Limb (tissue), 2 donors: ENCODE results near the gene TTC4.

ENCODE experiments used
- DNase-seq, 2 donors: peaks; one replicate each; pipeline ENCODE4 v3.0.0-alpha.2; 2016; ENCODE audit errors: extremely low spot score in 2 of 2

TTC4 gene

DNA sequence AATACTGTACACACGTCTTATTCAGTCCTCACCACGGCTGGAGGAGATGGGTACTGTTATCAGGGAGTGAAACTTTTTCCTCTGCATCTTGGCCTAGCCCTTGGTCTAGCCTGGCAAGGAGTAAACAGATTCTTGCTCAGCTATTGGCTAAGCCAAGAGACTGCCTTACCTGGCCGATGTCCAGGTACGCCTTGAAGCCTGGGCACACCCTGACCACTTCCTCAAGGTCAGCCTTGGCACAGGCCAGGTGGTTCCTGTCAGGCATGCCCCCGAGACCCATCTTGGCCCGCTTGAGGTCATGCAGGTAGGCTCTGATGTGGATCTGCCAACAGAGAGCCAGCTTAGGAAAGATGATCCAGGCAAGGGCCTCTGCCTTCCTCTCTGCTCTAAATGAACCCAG lies 66.5 kb downstream of the TTC4 start:
- DNase-seq: no peak

DNA sequence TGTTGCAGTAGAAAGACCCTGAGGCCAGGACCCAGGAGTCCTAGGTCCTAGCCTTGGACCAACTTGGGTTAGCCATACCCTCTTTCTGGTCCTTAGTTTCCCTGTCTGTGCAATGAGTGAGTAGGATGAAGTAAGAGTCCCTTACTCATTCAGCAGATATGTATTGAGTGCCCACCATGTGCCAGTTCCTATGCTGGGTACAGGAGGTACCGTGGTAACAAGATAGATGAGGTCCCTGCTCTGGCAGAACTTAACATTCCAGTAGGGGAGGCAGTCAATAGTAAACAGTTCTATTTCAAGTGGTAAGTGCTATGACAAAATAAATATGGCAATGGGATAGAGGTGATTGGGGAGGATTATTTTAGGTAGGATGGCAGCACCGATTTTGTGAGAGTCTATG lies 66.9 kb downstream of the TTC4 start:
- DNase-seq: no peak

DNA sequence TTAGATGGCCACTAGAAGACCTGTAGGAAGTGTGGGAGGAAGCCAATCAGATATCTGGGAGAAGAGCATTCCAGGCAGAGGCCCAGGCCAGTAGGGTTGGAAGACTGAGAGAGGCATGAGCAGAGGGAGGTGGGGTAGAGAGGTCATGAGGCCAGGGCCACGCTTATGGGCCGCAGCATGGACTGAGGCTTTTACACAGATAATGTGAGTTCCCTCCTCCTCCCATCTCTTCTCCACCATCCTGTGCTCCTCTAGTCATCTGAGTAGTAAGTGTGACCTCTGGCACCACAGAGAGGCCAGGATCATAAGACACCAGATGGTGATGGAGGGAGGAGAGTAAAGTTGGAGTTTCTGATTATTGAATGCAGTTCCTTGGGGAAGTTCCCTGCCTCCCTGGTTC lies 68.4 kb downstream of the TTC4 start:
- no peak for DNase-seq

DNA sequence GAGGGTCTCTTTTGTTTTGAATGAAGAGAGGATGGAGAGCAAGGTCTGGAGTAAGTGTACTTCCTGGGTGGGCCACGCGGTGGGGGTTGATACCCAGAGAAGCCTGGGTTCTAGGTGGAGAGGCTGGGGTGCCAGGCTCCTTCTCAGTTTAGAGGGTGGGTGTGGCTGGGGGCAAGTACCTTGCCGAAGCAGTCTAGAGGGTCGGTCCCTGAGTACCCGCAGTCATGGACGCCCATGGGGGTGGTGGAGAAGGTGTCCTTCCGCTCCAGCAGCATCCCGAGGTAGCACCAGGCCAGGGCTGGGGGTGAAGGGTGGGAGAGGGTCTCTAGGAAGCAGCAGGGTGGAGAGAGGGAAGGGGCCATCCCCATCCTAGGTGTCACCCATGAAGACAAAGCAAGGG lies 71.1 kb downstream of the TTC4 start:
- DNase-seq: no peak

DNA sequence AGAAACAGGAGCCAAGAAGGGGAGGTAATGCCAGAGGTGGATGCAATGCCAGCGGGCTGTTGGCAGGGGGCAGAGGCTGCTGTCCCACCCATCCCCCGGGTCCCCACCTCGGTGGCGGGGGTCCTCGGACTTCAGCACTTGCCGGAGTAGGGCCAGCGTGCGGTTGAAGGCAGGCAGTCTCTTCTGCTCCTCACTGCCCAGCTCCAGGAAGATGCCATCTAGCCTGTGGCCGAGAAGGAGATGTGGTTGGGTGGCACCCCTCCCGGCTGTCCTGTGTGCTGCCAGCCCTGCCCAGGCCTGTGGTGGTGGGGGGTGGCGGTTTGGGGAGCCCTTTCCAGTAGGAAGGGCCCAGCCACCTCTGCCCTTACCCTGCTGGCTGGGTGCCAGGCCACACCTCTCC lies 71.9 kb downstream of the TTC4 start:
- DNase-seq: no peak

DNA sequence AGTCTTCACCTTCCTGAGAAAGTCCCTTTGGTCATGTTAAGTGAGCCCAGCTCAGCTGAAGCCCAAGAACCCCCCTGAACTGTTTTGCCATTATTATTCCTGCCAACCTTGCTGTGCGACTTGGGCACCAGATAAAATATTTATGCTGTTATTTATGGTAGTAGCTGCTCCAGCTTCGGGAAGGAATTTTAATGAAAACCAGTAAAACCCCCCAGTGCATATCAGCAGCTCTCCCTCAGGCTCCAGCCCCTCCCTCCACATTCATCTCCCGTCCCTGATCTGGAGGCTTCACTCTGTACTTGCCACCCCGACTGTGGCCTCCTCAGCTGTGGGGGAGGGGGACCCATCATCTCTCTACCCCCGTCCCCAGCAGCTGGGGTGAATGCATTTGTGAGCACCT lies 72.8 kb downstream of the TTC4 start:
- no peak for DNase-seq

DNA sequence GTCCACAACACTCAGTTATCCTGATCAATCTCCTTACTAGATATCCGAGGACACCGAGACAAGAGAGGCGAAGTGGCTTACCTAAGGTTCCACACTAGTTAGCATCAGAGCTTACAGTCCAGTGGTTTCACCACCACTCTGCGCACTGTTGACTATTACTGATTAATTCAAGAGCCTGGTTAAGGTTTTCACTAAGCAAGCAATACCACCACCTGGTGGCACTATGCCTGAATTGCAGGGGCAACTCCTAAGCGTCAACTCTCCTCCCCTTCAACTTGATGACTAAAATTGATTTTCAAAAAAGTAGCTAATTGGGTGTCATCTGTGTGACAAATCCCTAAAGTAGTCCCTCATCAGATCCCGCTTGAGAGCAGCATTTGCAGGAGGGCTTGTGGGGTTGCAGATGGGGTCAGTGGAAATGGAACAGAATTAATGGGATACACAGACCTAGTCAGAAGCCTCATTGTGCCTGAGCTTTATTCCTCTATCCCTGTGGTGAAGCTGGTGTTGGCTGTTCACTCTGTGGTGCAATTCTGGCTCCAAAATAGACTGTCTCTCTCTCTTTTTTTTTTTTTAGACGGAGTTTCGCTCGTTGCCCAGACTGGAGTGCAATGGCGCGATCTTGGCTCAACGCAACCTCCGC lies 76.3 kb downstream of the TTC4 start:
- DNase-seq: no peak
